Measurements from ENCODE around the gene DGKQ. TPM values are rescaled to one million over a fixed set of nuclear protein-coding genes. Genes with fewer than 3 reads are reported as not detected.

DGKQ gene
- total RNA-seq, 1 donor from 2014 or later: 14.4 TPM

- Mint-ChIP-seq H3K36me3 (ENCODE audit: low read depth) (peaks cover 37% of the 10 kb centered on the region), H3K9me3 (peaks cover 3% of the 10 kb centered on the region), H3K4me3 (ENCODE audit: low read depth) (peak overlapping the region; percentile 30), H3K4me1 (ENCODE audit: low read depth) (peaks cover 27% of the 10 kb centered on the region), H3K27me3 (ENCODE audit: low read depth) (no peaks in the 10 kb centered on the region), H3K27ac (no peak overlapping the region)
- DNase-seq (ENCODE audit: low spot score): no peak
- intact Hi-C loops (cut with micrococcal nuclease): no loop called here
These were observed 57.8 kb downstream of the DGKQ start for GRCh38 chr4:915595-915994.

DNA sequence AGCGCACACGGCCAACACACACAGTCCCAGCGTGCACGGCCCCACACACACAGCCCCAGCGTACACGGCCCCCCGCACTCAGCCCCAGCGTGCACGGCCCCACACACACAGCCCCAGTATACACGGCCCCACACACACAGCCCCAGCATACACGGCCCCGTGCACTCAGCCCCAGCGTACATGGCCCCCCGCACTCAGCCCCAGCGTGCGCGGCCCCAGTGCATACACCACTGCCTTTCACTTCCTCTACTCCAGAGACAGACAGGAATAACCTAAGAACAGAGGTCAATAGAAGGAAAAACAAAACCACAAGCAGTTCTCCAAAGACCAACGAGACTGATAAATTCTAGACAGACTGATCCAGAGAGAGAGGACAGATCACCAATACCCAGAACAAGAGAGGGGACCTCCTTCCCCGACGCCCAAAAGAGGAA, 58.3 kb downstream of the DGKQ start:
- Mint-ChIP-seq H3K27ac (no peak overlapping the region), H3K4me1 (ENCODE audit: low read depth) (peaks cover 25% of the 10 kb centered on the region), H3K9me3 (peaks cover 3% of the 10 kb centered on the region), H3K4me3 (ENCODE audit: low read depth) (peak overlapping the region; percentile 30), H3K27me3 (ENCODE audit: low read depth) (no peaks in the 10 kb centered on the region), H3K36me3 (ENCODE audit: low read depth) (peaks cover 34% of the 10 kb centered on the region)
- intact Hi-C loops (cut with micrococcal nuclease): no loop called here
- no peak for DNase-seq (ENCODE audit: low spot score)

GRCh38 chr4:914531-914930, 58.8 kb downstream of the DGKQ start:
- H3K4me3 Mint-ChIP-seq (ENCODE audit: low read depth): no peak overlapping the region
- no peak for DNase-seq (ENCODE audit: low spot score)
- intact Hi-C loops (cut with micrococcal nuclease): no loop called here

GRCh38 chr4:913280-913618, 60.1 kb downstream of the DGKQ start:
- no peak for DNase-seq (ENCODE audit: low spot score)

More at GRCh38 chr4:914531-914930, 58.8 kb downstream of the DGKQ start:
- Mint-ChIP-seq H3K9me3 (peaks cover 3% of the 10 kb centered on the region), H3K4me1 (ENCODE audit: low read depth) (peaks cover 25% of the 10 kb centered on the region), H3K36me3 (ENCODE audit: low read depth) (peaks cover 32% of the 10 kb centered on the region), H3K27ac (no peak overlapping the region), H3K27me3 (ENCODE audit: low read depth) (no peaks in the 10 kb centered on the region)

DNA sequence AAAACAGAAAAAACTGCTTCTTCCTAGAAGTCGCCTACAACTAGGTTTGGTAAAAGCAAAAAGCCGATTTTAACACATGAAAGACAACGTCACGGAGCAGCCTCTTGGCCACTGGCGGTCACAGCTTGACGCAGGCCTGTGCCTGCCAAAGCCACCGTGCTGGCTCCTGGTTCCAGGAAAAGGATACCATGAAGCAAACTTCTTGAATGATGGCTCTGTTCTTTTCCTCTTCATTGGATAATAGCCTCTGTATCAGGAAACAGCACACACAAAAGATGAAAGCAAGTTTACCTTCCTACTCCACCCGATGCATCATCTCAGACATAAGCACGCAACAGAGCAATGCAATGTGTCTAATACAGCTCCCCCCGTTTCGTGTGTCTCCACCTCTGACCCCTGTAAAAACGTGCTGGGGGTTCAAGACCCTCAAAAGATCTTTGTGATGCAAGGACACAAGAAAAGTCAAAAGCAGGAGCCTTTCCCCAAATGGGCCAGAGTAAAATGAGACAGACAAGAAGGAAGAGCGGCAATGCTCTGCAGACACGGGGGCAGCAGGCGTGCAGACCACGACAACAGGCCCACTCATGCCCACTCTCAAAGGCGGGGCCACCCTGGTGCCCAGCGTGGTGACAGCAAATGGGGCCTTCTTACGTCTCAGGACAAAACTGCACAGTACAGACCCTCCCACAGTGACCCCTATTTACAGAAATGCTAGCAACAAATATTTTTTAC, 60.7 kb downstream of the DGKQ start:
- no peak overlapping the region for H3K4me3 Mint-ChIP-seq (ENCODE audit: low read depth)
- H3K27ac Mint-ChIP-seq: no peak overlapping the region
- H3K4me1 Mint-ChIP-seq (ENCODE audit: low read depth): peaks cover 23% of the 10 kb centered on the region
- peaks cover 34% of the 10 kb centered on the region for H3K36me3 Mint-ChIP-seq (ENCODE audit: low read depth)
- no peak for DNase-seq (ENCODE audit: low spot score)
- no peaks in the 10 kb centered on the region for H3K9me3 Mint-ChIP-seq
- H3K27me3 Mint-ChIP-seq (ENCODE audit: low read depth): no peaks in the 10 kb centered on the region
- intact Hi-C loops (cut with micrococcal nuclease): no loop called here

More at GRCh38 chr4:913280-913618, 60.1 kb downstream of the DGKQ start:
- no peak overlapping the region for H3K4me3 Mint-ChIP-seq (ENCODE audit: low read depth)
- intact Hi-C loops (cut with micrococcal nuclease): no loop called here
- no peak overlapping the region for H3K27ac Mint-ChIP-seq
- H3K9me3 Mint-ChIP-seq: peaks cover 3% of the 10 kb centered on the region
- H3K36me3 Mint-ChIP-seq (ENCODE audit: low read depth): peaks cover 35% of the 10 kb centered on the region
- H3K4me1 Mint-ChIP-seq (ENCODE audit: low read depth): peaks cover 25% of the 10 kb centered on the region
- H3K27me3 Mint-ChIP-seq (ENCODE audit: low read depth): no peaks in the 10 kb centered on the region

DNA sequence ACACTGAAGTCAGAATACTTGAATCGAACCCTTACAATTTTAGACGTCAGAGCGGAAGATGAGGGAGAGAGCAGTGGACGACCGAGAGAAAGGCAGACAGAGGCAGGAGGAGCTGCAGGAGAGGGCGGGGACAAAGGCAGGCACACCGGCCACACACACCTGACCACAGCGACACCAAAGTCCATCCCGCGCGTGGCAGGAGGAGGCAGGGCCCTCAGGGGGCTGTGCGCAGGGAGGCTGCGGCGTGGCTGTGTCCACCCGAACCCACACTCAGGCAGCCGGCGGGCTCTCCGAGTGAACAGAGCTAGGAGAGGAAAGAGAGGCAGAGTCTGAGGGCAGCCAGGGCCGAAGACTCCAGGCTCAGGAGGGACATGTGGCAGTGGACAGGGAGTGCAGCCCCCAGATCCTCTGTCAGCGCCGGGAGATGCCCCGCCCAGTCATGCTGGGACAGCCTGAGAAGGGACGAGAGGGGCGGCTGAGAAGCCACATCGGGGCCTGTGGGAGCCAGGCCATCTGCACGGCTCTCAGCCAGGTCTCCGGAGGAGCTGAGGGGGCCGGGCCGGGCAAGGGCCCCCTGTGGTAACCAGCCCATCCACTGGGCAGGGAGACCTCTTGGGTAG, 61.4 kb downstream of the DGKQ start:
- intact Hi-C loops (cut with micrococcal nuclease): no loop called here
- no peak overlapping the region for H3K4me3 Mint-ChIP-seq (ENCODE audit: low read depth)
- H3K36me3 Mint-ChIP-seq (ENCODE audit: low read depth): peaks cover 37% of the 10 kb centered on the region
- no peak for DNase-seq (ENCODE audit: low spot score)
- no peak overlapping the region for H3K27ac Mint-ChIP-seq
- H3K9me3 Mint-ChIP-seq: no peaks in the 10 kb centered on the region
- no peaks in the 10 kb centered on the region for H3K27me3 Mint-ChIP-seq (ENCODE audit: low read depth)
- peaks cover 19% of the 10 kb centered on the region for H3K4me1 Mint-ChIP-seq (ENCODE audit: low read depth)

DNA sequence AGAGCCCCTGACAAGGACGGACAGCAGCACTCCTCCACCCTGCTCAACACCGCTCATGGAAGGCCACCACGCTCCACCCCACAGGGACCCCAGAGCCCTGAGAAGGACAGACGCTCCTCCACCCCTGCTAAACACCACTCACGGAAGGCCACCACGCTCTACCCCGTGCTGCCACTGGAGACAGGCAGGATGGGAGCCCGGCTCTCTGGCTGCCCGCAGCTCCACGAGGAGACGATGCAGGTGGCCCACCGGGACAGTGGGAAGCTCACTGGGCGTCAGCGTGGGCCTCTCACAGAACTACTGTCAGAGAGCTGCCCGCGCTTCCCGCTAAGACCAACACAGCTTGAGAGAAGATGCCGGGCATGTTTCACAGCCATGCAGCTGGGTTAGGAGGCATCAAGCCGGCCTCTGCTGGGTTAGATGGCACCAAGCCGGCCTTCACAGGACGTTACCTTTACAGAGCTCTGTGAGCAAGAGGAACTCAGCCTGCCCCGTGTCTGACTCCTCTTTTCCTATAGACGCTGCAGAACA, 62.1 kb downstream of the DGKQ start:
- intact Hi-C loops (cut with micrococcal nuclease): no loop called here
- Mint-ChIP-seq H3K4me1 (ENCODE audit: low read depth) (peaks cover 15% of the 10 kb centered on the region), H3K4me3 (ENCODE audit: low read depth) (no peak overlapping the region), H3K9me3 (no peaks in the 10 kb centered on the region), H3K27ac (no peak overlapping the region), H3K36me3 (ENCODE audit: low read depth) (peaks cover 43% of the 10 kb centered on the region), H3K27me3 (ENCODE audit: low read depth) (no peaks in the 10 kb centered on the region)
- no peak for DNase-seq (ENCODE audit: low spot score)

GRCh38 chr4:910366-911091, 62.8 kb downstream of the DGKQ start:
- DNase-seq (ENCODE audit: low spot score): no peak
- no peak overlapping the region for H3K4me3 Mint-ChIP-seq (ENCODE audit: low read depth)
- H3K27ac Mint-ChIP-seq: no peak overlapping the region
- peaks cover 49% of the 10 kb centered on the region for H3K36me3 Mint-ChIP-seq (ENCODE audit: low read depth)
- H3K27me3 Mint-ChIP-seq (ENCODE audit: low read depth): no peaks in the 10 kb centered on the region
- intact Hi-C loops (cut with micrococcal nuclease): no loop called here
- no peaks in the 10 kb centered on the region for H3K9me3 Mint-ChIP-seq
- peaks cover 7% of the 10 kb centered on the region for H3K4me1 Mint-ChIP-seq (ENCODE audit: low read depth)

DNA sequence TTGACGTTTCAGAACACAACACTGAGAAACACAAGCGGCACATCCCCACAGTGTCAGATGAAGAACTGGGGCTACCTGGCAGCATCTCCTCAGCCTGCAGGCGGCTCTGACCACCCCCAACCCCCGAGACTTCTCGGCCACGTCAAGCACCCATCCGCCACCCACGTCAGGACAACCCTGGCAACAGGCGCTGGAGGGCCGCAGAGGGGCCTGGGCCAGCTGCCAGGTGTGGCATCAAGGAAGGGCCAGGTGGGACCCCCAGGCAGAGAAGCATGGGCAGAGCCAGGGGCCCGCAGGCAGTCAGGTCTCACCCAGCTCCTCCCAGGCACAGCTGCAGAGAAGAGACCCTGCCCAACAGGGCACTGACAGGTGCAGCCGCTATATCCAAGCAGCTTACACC, 63.5 kb downstream of the DGKQ start:
- Mint-ChIP-seq H3K27ac (no peak overlapping the region), H3K36me3 (ENCODE audit: low read depth) (peaks cover 54% of the 10 kb centered on the region), H3K9me3 (no peaks in the 10 kb centered on the region), H3K27me3 (ENCODE audit: low read depth) (no peaks in the 10 kb centered on the region), H3K4me3 (ENCODE audit: low read depth) (no peak overlapping the region), H3K4me1 (ENCODE audit: low read depth) (peaks cover under 1% of the 10 kb centered on the region)
- no peak for DNase-seq (ENCODE audit: low spot score)
- intact Hi-C loops (cut with micrococcal nuclease): no loop called here

DNA sequence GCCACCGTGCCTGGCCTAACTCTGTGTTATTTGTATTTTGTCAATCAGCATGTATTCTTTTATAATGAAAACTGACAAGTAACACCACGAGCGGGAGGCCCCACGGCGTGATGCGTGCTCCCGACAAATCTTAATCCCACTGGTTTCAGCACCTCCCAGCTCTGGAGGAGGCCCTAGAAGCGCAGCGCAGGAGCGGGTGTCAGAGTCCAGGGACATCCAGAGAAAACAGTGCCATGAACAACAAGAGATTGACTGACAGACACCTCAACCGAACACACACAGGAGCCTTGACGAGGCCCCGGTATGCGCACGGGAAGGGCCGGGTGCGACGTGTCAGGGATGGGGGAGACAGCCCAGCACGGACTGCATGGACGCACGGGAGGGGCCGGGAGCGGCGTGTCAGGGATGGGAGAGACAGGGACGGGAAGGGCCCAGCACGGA, 64.2 kb downstream of the DGKQ start:
- no peaks in the 10 kb centered on the region for H3K27me3 Mint-ChIP-seq (ENCODE audit: low read depth)
- no peak overlapping the region for H3K4me3 Mint-ChIP-seq (ENCODE audit: low read depth)
- no peak overlapping the region for H3K27ac Mint-ChIP-seq
- no peaks in the 10 kb centered on the region for H3K9me3 Mint-ChIP-seq
- H3K4me1 Mint-ChIP-seq (ENCODE audit: low read depth): no peaks in the 10 kb centered on the region
- DNase-seq (ENCODE audit: low spot score): no peak
- peaks cover 56% of the 10 kb centered on the region for H3K36me3 Mint-ChIP-seq (ENCODE audit: low read depth)
- intact Hi-C loops (cut with micrococcal nuclease): no loop called here

All from activated T-helper 2 cell treated with anti-CD3 and anti-CD28 coated beads, Interferon-gamma antibody, Interleukin-2, Interleukin-4, amounts not matched to agents 10 μg/mL and 5 μg/mL and 100 μg/mL, durations not matched to agents 14 hours and 24 hours and 36 hours (primary cell).